ENCODE measurements around the gene LCE2B. TPM values are rescaled to one million over a fixed set of nuclear protein-coding genes. Genes with fewer than 3 reads are reported as not detected.

The LCE2B gene
- total and polyA plus RNA-seq, 10 of the 15 experiments (the other 5 are each of a cell fraction or from before 2014, with no cell fraction given): not detected

DNA sequence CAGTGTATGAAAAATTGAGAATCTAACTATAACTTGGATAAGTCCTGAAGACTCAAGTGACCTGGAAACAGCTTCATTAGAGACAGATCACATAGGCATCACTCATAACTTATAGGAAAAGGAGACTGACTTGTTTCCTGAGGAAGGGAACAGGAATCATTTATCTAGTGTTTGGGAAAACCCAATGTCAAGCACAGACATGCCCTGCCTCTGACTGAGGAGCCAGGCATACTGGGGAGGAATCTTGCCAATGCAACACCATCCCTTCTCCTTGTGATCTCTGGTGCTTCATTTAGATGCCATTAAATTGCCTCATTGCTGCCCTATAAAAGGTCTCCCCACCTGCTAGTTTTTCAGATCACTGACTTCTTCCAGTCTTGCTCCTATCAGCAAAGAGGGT is 32.3 kb downstream of the LCE2B start:
- H3K4me2 ChIP-seq (ENCODE audit: control insufficient read depth, insufficient read depth): no peak overlapping the region
- H3K27me3 ChIP-seq (replicated peaks in 1 of 2; ENCODE audit: control insufficient read depth in 2 of 2, insufficient read depth in 2 of 2, low read length in 1 of 2): no peaks in the 10 kb centered on the region
- ATAC-seq (no peak), DNase-seq (ENCODE audit: low read depth, low spot score) (no peak), FAIRE-seq (no peak)
- BruUV-seq (replicated peaks): no TSS peak
- ChIA-PET CTCF (interaction anchor here (0.8 kb wide), 1 partner anchor 23 kb away, joined by 3 read pairs; no protein-coding TSS in a partner anchor), SMC1A (ENCODE audit: uncharacterized antibody, unreplicated experiment) (no interaction called here), POLR2A (no interaction called here), RAD21 (ENCODE audit: unreplicated experiment) (no interaction called here)
- H2AFZ ChIP-seq (ENCODE audit: control insufficient read depth, low read depth, low read length): no peak overlapping the region
- H3K79me2 ChIP-seq (ENCODE audit: control insufficient read depth, insufficient read depth, low read length): no peaks in the 10 kb centered on the region
- TF ChIP-seq KDM1A (IDR thresholded peaks at IDR 0.05; ENCODE audit: borderline replicate concordance): no peak
- TF ChIP-seq NRF1 (conservative IDR thresholded peaks at IDR 0.05; ENCODE audit: low read depth, low read length): no peak
- TF ChIP-seq NR2C2 (IDR thresholded peaks at IDR 0.05; ENCODE audit: borderline replicate concordance, control insufficient read depth, insufficient read length, low read depth): no peak
- TF ChIP-seq ZNF217 (IDR thresholded peaks at IDR 0.05): no peak
- no peak for TF ChIP-seq JUND (IDR thresholded peaks at IDR 0.05; ENCODE audit: low read depth, low read length)
- TF ChIP-seq, protein P1, sequence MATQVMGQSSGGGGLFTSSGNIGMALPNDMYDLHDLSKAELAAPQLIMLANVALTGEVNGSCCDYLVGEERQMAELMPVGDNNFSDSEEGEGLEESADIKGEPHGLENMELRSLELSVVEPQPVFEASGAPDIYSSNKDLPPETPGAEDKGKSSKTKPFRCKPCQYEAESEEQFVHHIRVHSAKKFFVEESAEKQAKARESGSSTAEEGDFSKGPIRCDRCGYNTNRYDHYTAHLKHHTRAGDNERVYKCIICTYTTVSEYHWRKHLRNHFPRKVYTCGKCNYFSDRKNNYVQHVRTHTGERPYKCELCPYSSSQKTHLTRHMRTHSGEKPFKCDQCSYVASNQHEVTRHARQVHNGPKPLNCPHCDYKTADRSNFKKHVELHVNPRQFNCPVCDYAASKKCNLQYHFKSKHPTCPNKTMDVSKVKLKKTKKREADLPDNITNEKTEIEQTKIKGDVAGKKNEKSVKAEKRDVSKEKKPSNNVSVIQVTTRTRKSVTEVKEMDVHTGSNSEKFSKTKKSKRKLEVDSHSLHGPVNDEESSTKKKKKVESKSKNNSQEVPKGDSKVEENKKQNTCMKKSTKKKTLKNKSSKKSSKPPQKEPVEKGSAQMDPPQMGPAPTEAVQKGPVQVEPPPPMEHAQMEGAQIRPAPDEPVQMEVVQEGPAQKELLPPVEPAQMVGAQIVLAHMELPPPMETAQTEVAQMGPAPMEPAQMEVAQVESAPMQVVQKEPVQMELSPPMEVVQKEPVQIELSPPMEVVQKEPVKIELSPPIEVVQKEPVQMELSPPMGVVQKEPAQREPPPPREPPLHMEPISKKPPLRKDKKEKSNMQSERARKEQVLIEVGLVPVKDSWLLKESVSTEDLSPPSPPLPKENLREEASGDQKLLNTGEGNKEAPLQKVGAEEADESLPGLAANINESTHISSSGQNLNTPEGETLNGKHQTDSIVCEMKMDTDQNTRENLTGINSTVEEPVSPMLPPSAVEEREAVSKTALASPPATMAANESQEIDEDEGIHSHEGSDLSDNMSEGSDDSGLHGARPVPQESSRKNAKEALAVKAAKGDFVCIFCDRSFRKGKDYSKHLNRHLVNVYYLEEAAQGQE (IDR thresholded peaks at IDR 0.05; ENCODE audit: low read depth, low read length): no peak
- TF ChIP-seq MYB (IDR thresholded peaks at IDR 0.05; ENCODE audit: borderline replicate concordance, low read depth, low read length): no peak
- H3K27ac ChIP-seq (ENCODE audit: control insufficient read depth, insufficient read depth): no peak overlapping the region
- H3K4me3 ChIP-seq: no peak overlapping the region
- H3K9ac ChIP-seq (ENCODE audit: control insufficient read depth, insufficient read depth, low read length): no peak overlapping the region
- no peaks in the 10 kb centered on the region for H3K36me3 ChIP-seq (ENCODE audit: control insufficient read depth in 2 of 2, insufficient read depth in 2 of 2, low read length in 1 of 2)
- in situ Hi-C loops (cut with MboI): no loop called here
- H3K4me1 ChIP-seq (ENCODE audit: control insufficient read depth, insufficient read depth, low read length): no peaks in the 10 kb centered on the region
- H3K9me3 ChIP-seq (replicated peaks; ENCODE audit: control insufficient read depth, insufficient read depth, low read length): no peaks in the 10 kb centered on the region
- intact Hi-C loops (cut with micrococcal nuclease; ENCODE audit: unreplicated experiment): no loop called here
- no peaks in the 10 kb centered on the region for H4K20me1 ChIP-seq (ENCODE audit: control insufficient read depth, insufficient read depth)
